ENCODE data around the gene CHMP2A.
A peak's percentile ranks its signal among the peaks of the same experiment; 100 is the strongest.

CHMP2A gene

DNA sequence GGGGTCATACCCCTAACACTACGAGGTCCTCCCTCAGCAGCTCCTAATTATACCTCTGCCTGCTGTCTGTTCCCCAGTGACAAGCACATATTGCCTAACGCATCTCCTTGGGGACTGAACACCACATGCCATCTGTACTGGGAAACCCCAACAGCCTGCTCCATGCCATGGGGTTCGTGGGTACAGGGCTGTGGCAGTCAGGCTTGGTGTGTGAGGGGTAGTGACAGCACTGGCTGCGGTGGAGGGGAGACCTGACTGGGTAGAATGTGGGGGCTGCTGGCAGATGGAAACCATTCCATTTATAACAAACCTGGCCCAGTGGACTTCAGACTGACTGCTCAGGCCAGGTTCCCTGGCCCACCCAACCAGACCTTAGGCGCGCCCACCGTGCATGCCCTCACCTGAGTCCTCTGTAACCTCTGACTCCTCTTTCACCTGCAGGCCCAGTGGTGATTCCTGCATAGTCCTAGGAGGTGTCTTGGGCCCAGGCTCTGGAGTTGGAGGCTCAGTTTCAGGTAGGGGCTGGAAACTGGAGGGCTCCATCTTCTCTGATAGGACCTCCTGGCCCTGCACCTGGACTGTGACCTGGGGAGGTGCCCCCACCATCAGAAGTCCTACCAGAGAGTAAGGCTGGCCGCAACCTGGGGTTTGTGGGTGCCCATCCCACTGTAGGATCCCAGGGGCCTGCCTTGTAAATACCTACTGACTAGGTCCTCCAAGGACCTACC lies 15.2 kb upstream of the CHMP2A start:
- no peak for DNase-seq

DNA sequence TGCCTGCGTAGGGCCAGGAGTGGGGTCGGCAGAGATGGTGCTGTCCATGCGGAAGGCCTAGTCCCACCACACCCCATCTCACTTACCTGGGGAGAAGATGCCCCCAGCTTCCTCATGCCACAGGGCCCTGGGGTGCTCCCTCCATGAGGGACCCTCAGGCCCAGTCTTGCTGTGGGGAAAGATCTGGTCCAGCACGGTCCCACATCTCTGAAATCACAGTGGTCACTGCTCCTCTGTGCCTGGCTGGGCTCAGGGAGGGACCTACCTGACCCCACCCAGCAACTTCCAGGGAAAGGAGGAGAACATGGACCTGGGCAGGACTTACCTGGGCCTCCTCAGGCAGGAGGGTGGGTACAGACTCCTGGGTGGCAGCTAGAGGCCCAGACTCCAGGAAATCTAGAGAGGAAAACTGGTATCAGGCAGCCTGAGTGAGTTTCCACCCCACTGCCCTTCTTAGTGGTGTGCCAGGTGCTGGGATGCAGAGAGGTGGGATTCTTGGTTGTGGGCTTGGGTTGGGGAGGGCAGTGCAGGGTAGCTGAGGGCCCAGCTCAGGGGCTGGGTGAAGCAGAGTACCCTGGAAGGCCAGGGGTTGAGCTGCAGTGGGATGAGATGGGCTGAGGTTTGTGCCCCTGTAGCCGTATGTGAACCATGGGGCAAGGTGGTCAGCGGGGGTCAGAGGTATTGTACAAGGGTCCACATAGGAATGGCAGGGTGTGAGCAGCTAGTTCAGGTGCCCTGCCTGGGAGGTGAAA lies 14.5 kb upstream of the CHMP2A start:
- no peak for DNase-seq

DNA sequence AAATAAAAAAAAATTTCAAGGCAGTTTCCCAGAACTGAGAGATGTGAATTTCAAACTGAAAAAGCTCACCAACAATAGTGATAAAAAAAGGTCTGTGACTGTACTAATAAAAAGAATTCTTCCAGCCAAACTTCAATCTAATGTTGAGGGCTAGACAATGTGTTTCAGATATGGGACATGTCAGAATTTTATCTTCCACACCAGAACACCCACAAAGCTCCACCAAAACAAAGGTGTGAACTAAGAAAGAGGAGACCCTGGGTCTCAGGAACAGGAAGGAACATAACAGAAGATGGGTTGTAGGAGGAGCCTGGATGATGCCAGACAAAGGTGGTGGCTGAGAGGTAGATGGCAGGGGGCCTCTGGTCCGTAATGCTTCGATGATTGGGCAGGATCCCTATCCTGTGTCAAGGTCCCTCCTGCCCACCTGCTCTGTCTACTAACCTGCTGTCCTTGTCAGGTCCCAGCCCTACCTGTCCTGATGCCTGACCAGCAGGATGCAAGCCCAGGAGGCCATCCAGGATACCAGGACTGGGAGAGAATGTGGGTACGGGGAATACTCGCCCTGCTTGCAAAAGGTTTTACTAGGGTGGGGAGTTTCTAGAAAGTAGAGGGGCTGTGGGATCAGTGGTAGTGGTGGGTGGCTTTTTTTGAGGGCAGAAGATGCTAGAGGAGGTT lies 13.7 kb upstream of the CHMP2A start:
- no peak for DNase-seq

DNA sequence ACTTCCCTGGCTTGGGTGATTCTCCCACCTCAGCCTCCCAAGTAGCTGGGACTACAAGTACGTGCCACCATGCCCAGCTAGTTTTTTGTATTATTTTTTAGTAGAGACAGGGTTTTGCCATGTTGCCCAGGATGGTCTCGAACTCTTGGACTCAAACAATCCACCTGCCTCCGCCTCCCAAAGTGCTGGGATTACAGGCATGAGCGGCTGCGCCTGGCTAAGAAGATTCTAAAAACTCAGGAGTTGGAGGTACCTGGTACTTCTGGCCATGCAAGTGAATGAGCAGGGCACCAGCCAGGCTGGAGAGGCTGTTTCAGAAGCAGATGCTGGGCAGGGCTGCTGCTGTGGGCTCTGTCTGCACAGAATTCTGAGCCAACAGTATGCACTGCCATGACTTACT lies 12.1 kb upstream of the CHMP2A start:
- no peak for DNase-seq

DNA sequence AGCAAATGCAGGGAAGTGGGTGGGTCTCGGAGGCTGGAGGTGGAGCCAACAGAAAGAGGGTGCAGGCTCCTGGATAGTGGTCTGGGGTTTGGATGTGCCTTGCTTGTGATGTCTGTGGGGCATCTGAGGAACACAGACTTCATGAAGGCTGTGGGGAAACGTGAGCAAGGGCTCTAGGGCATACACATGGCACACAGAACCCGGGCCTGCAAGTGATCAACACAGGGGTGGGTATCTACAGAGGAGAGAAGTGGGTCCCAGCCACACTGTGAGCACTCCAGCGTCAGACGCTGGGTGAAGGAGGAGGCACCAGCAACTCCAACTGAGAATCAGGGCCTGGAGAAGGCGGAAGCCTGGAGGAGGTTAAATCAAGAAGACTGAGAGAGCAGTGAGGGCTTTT lies 8.9 kb upstream of the CHMP2A start:
- DNase-seq, result no peak

DNA sequence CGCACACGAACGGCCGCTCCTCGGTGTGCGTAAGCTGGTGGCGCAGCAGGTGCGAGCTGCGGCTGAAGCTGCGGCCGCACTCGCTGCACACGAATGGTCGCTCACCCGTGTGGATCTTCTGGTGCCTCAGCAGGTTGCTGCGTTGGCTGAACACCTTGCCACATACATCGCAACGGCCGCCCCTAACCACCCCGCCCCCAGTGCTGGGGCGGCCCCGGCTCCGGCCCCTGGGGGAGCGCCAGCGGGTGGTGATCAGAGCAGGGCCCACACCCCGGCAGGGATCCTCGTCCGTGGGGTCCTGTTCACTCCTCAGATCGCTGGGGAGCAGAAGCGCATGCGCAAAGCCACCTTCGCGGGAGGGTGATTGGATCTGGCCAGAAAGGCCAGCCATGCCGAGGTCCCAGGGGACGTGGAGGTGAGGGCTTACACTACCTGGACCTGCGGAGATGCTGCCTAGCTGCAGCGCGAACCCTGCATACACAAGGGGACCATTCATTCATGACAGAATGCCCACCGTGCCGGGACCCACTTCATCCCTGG lies 8.2 kb upstream of the CHMP2A start:
- DNase-seq, result no peak

DNA sequence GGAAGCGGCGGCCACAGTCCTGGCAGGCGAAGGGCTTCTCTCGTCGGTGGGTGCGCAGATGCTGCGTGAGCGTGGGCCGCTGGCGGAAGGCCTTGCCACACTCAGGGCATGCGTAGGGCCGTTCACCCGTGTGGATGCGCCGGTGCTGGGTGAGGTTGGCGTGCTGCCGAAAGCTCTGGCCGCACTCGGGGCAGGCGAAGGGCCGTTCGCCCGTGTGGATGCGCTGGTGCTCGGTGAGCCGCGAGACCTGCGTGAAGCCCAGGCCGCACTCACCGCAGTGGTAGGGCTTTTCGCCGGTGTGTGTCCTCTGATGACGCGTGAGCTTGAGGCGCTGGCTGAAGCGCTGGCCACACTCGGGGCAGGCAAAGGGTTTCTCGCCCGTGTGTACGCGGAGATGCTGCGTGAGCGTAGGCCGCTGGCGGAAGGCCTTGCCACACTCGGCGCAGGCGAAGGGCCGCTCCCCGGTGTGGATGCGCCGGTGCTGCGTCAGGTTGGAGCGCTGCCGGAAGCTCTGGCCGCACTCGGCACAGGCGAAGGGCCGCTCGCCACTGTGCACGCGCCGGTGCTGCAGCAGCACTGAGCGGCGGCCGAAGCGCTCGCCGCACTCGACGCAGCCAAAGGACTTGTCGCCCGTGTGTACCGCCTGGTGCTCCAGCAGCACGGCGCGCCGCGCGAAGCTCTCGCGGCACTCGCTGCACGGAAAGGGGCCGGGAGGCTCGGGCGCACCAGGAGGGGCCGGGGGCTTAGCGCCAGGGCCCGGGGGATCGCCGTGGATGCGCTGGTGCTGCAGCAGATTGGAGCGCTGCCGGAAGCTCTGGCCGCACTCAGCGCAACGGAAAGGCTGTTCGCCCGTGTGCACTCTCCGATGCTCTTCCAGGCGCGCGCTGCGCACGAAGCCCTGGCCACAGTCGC lies 7.5 kb upstream of the CHMP2A start:
- no peak for DNase-seq

DNA sequence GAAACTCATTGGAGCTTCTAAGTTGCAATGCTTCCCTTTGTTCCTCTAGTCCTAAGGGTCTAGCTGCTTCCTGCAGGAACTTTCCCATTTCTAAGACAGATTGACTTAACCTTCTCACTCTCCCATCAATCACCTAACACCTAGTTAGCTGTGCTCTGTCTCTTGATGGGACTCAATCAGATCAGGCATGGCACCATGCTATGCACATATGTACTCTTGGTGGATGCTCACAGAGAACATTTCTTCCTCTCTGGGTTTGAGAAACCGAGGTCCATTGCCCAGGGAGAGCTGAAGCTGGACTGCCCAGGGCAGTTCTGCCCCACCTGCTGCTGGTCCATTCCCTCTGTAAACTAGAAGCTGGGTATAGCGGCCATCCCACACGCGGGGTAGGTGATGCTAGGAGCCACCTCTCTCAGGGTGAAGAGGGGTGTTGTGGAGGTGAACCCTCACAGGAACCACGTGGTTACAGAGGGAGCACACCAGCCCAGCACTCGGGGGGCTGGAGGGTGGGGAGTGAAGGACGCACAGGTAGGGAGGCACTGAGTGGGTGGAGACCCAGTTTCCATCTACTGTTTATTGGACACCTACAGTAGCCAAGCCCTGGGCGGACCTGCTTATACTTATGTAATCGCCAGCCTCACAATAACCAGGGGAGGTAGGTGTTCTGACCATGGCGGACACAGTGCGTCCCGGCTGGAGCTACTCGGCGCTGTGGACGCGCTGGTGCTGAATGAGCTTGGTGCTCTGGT lies 6.6 kb upstream of the CHMP2A start:
- no peak for DNase-seq

DNA sequence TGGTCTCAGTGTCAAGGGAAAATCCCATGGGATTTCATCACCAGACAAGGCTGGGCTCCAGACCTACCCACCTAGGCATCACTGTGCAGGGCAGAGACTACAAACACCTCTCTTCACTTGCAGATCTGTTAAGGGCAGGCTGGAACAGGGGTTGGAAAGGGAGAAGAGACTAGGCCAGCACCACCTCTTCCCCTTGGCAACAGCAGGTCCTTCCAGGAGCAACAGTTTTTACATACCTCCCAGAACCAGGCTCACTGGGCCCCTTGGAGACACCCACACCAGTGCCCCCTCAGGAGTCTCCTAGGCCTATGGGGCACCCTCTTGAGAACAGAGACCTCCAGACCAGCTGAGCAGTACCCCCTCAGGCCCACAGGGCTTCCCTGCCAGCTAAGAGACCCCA lies 6.0 kb upstream of the CHMP2A start:
- DNase-seq, result no peak

DNA sequence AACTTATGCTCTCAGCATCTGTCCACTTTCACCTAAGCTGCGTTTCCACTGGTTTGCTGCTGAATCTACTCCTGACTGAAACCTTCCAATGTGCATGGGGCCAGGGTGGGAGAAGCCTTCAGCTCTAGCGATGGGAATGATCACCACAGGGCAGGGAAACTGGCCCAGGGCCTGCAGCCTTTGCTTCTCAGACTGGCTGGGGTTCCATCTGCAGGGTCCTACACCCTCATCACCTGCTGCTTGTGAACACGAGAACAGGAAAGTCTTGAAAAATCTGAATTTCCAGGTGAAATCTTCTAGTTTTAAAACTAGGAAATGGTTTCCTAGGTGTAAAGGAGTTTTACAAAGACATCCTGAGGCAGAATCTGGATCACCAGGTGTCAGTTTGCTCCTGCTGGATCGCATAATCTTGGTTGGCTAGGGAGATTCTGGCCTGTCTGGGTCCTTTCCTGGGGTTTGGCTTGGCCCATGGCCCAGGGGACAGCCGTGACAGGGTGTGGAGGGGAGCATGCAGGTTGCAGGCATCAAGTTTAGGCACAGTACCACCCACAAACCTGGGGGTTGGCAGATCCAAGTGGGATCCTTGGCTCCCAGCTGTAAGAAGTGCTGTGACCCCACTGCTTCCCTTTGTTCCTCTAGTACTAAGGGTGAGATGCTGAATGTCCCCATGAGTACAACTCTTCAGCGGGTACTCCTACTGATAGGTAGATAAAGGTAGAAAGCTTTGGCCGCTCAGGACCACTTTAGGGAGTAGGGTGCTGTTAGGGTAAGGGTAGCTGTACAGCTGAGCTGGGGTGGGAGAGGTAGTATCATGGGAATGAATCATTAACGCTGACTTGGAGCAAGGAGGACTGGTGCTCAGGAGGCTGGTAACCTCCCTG lies 5.3 kb upstream of the CHMP2A start:
- no peak for DNase-seq

DNA sequence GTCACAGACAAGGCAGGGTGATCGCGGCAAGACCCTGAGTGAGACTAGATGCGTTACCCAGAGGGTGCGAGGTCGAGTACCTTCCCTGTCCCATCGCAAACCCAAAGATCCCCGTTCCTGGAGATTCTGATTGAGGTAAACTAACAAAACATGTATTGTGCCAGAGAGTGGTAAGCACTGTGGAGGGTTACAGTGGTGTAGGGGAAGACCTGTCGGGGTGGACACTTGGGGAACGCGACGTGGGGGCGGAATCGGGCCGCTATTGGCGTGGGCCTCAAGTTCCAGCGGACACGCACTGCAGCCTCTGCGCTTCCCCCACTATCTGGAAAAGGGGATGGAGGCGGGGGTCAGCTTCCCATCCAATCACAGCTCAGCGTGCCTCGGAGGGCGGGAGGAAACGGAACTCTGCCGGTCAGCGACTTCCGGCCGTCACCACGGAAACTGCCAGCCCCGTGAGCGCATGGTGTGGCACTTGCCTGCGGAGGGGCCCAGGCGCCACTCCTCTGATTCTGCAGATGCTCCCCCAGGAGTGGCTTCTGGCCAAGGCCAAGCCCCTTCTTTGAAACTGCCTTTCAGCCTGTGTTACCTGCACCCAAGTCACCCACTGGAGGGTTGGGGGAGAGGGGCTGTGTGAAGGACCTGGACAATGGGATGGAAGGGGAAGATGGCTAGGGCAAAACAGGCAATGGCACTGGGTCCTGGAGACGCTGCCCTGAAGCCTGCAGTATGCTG lies 4.5 kb upstream of the CHMP2A start:
- DNase-seq, result peak; percentile 25

DNA sequence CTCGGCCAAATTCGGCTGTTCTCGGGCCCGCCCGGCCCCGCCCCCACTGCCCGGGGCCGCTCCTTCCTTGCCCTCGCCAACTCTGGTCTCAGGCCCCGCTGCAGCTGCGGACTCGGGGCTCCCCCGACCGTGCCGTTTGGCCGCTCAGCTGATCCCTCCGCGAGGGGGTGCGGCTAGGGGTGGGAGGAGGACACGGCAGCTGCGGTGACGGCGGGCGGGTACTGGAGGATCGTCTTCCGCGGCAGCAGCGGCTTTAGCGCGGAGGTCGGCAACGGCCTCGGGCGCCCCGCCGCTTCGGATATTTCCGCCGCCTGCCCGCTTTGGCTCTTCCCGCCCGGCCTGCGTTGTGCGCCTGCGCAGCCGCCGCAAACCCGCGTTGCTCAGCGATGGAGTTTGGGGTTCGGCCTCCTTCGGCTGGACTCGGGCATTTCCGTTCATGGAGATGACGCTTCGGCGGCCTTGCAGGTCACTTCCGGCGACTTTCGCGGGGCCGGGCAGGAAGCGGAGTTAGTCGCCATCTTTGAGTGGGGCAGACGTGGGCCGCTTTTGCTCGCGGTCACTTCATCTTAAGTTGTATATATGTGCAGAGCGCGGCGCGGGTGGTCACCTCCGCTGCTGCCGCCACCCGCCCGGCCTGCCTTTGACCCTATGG lies 3.8 kb upstream of the CHMP2A start:
- peak; percentile 100 for DNase-seq

DNA sequence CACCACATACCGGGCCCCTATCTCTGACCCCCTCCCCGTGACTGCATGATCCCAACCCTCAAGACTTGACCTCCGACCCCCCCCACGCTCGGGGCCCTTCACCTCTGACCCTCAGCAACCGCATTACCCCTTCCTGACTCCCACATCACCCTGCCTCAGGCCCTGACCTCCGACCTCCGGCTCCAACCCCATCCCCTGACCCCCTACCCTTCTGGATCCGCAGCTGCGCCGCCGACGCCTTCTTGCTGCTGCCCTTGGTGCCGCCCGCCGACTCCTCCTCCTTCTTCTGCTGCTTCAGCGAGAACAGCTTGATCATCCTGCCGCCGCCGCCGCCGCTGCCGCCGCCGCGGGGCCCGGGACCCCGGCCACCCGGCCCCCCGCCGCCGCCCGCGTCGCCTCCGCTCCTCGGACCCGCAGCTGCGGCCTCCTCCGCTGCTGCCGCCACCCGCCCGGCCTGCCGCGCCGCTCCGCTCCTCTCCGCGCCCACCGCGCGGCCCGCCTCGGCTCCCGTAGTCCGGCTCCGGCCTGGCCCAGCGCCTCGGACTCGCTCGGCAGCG lies 3.2 kb upstream of the CHMP2A start, which contains the start of gene UBE2M:
TSS of gene UBE2M (minus strand) at position 546 of the 557 bp plus-strand sequence. CDS start at position 316, 230 bp downstream.
- peak; percentile 60 for DNase-seq

DNA sequence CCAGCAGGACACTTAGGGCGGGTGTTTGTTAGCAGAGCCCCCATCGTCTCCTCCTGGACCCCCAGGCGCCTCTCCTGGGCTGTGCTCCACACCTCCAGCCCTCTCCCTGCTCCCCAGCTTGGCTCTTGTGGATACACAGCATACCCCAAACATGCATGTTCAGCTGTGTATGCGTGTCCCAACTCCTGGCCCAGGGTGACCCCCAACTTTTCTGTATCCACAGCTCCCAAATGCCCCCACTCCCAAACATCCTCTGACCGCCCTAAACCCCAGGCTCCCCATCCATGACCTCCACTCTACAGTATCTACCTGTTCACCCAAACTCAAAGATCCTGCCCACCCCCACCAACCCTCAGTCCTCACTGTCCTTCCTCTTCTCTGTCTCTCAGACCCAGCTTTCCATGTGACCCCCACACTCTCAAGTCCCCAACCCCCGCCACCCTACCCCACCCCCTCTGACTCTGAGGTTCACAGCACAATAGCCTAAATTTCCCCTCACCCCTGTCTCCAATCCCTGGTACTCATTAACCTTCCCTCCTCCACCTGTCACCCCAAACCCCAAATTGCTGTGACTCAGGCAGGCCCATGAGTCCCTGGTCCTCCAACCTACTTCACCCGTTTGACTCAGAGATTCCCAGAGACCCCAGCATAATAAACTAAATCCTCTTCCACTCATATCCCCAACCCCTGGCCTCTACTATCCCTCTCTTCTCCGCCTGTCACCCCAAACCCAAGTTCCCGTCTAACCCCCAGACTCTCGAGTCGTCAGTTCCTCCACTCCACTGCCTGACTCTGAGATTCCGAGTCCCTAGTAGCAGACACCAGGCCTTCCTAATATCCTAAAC lies 2.5 kb upstream of the CHMP2A start:
- DNase-seq, result no peak

DNA sequence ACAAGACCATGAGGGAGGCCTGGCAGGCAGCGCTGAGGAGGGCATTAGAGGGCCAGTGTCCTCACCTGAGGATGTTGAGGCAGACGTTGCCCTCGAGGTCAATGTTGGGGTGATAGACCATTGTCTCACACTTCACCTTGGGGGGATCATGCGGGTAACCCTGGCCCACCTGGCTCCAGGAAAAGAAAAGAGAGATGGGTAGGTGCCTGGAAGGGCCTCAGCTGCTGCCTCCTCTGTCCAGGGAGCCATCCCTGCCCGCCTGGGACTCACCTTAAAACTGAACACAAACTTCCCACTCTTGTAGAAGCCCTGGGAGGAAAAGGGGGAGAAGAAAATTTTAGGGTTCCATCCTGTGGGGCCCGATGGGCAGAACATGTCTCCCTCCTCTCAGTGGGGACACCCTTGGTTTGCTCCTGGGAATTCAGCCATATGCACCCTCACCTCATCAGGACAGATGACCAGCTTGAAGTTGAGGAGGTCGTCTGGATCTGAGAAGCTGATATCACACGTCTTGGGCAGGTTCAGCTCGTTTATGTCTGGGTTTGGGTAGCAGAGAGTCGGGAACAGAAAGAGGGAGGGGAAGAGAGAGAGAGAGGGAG lies 1.8 kb upstream of the CHMP2A start:
- DNase-seq, result no peak

DNA sequence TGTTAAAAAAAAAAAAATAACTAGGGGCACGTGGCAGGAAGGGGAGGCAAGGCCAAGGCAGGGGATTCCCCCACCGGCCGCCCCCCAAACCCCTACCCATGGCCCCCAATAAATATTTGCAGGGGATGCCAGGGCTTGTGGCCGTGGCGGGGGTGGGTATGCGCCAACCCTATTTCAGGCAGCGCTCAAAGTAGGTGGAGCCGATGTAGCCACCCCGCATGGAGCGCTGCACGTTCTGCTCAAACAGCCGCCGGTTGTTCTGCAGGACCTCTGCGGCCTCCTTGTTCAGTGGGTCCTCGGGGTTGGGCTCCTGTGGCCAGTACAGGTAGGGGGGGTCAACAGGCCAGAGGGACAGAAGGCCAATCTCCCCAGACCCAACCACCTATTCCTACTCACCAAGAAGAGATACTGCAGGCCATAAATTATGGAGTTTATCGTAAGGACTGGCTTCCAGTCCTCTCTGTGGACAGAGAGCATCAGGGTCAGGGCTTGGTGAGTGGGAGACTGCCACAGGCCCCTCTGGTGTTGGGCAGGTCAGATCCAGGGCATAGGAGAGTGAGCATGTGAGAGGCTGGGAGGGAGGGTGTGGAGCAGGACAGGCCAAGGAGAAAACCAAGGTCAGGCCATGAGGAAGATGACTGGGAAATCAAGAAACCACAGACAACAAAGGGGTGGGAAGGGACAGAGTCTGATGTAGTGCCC lies 1.2 kb upstream of the CHMP2A start:
- no peak for DNase-seq

DNA sequence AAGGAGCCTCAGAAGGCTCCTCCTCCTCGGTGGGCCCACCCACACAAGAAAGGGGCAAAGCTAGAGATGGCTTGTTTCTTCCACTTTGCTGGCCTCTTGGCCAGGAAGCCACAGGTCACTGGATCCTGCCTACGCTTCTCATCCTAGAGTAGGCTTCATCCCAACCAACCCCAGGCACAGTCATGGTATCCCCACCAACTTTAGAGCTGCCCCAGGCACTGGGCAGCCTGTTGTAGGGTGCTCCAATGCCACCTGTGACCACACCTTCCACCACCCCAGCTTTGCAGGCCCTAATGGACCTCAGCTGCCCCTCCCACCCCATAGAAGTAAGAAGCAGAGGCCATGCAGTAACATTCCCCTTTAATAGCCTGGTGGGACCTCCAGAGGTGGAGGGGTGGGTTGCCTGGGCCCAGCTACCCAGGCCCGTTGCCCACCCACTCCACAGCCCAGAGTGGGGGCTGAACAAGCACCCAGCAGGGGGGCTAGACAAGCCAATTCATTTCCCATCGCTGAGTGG lies 522 bp upstream of the CHMP2A start:
- DNase-seq, result no peak
